Measurements from ENCODE around the gene FOXO3.

GRCh38 chr6:108630050-108630714, 69.5 kb downstream of the FOXO3 start:
- TF ChIP-seq CTCF (IDR thresholded peaks at IDR 0.05), result no peak
- no peak for TF ChIP-seq POLR2A (IDR thresholded peaks at IDR 0.05)

Measured in heart left ventricle (tissue), 13 donors.